ENCODE measurements around the gene DUSP11. TPM values are rescaled to one million over a fixed set of nuclear protein-coding genes. Genes with fewer than 3 reads are reported as not detected.

Gene DUSP11
- total RNA-seq, 3 donors from 2014 or later (not counting 1 experiment from before 2014, with no cell fraction given) = 45.7 to 50.2 (median 46.6) TPM

DNA sequence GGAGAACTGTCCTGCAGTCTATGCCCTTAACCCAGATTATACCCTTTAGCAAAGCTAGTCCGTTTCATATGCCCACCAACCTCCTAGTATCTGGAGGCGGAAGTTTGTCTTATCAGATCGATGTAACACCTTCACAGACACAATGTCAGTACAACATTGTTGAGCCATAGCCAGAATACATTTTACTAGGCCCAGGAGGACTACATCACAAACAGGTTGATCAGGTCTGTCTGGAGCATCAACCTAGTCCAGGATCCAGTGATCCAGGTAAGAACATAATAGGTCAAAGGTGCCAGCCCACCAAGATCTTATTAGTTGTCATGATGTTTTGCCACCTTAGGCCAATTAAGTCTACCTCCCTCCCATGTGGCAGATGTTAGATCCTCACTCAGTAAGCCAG lies 40.8 kb downstream of the DUSP11 start:
- ATAC-seq (no peak), DNase-seq (no peak)
- TF ChIP-seq, protein P1, sequence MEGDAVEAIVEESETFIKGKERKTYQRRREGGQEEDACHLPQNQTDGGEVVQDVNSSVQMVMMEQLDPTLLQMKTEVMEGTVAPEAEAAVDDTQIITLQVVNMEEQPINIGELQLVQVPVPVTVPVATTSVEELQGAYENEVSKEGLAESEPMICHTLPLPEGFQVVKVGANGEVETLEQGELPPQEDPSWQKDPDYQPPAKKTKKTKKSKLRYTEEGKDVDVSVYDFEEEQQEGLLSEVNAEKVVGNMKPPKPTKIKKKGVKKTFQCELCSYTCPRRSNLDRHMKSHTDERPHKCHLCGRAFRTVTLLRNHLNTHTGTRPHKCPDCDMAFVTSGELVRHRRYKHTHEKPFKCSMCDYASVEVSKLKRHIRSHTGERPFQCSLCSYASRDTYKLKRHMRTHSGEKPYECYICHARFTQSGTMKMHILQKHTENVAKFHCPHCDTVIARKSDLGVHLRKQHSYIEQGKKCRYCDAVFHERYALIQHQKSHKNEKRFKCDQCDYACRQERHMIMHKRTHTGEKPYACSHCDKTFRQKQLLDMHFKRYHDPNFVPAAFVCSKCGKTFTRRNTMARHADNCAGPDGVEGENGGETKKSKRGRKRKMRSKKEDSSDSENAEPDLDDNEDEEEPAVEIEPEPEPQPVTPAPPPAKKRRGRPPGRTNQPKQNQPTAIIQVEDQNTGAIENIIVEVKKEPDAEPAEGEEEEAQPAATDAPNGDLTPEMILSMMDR (IDR thresholded peaks at IDR 0.05) = no peak
- peak overlapping the region; percentile 61 for H3K4me3 Mint-ChIP-seq
- Histone ChIP-seq H3K27ac (ENCODE audit: low read length) (no peak overlapping the region), H3K4me1 (ENCODE audit: control insufficient read depth, insufficient read depth, low read length) (peaks cover 13% of the 10 kb centered on the region), H3K36me3 (ENCODE audit: control insufficient read depth, insufficient read depth, low read length) (peaks cover 2% of the 10 kb centered on the region), H3K27me3 (ENCODE audit: control insufficient read depth, insufficient read depth, low read length) (no peaks in the 10 kb centered on the region), H3K9me3 (ENCODE audit: control insufficient read depth, insufficient read depth, low read length) (no peaks in the 10 kb centered on the region), H3K4me3 (ENCODE audit: low read length) (no peak overlapping the region)
- H3K4me1 Mint-ChIP-seq = peaks cover 18 to 20% of the 10 kb centered on the region in 2 donors
- no peaks in the 10 kb centered on the region for H3K36me3 Mint-ChIP-seq
- intact Hi-C loops (cut with micrococcal nuclease) = loop anchor here (5.0 kb wide), 1 partner anchor 718 kb away; the partner anchor contains the start of genes INO80B and WBP1
- 98% methylated on average over 3 of the region's 3 CpGs for WGBS (ENCODE audit: insufficient coverage)
- no peaks in the 10 kb centered on the region for H3K9me3 Mint-ChIP-seq
- H3K27ac Mint-ChIP-seq = no peak overlapping the region
- H3K27me3 Mint-ChIP-seq (ENCODE audit: low read depth in 2 of 2) = no peaks in the 10 kb centered on the region

DNA sequence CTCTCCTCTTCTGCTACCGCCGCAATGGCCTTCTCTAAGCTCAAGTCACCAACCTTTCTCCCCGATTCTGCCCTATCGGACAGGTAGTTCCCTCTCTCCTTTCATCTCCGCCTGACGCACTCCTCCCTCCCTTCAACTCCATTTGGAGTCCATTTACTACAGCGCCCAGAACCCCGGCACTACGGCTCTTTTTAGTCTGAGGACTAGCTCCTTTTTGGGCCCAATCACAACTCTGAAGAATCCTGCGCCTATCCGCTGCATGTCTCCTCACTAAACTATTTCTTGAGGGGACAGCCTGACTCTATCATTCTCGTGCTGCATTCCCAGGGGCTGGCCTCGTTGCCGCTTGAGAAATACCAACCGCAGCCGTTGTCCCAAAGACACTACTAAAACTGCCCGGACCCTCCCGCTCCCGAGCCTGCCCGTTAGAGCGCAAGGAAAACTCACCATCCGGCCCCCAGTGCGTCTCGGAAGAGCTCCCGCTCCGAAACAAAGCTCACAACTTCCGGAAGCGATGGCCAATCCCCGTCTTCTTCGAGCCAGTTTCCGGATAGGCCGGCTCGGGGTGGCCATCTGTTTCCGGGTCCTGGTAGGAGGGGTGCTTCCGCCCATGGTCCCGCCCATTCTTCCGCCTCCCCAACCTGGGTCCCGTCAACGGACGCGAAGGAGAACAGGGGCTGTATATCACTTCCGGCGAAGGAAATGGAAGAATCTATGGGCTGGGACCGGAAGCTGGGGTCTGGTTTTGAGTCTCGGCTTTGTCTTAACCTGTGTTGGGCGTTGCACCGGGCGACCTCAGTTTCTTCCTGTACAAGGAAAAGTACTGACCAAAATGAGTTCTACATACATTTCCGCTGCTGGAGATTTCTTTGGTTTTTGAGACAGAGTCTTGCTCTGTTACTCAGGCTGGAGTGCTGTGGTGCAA lies 42.8 kb downstream of the DUSP11 start, which contains the start of gene TPRKB:
Gene TPRKB (minus strand): TSS at position 491 of the 925 bp plus-strand sequence. CDS start 2,776 bp downstream, outside the sequence.
- Histone ChIP-seq H3K4me1 (ENCODE audit: control insufficient read depth, insufficient read depth, low read length) (peaks cover 13% of the 10 kb centered on the region), H3K4me3 (ENCODE audit: low read length) (peak within 1 kb of the TSS; percentile 62), H3K27me3 (ENCODE audit: control insufficient read depth, insufficient read depth, low read length) (no peaks in the 10 kb centered on the region), H3K36me3 (ENCODE audit: control insufficient read depth, insufficient read depth, low read length) (peaks cover 11% of the 10 kb centered on the region), H3K27ac (ENCODE audit: low read length) (peak within 1 kb of the TSS; percentile 68), H3K9me3 (ENCODE audit: control insufficient read depth, insufficient read depth, low read length) (no peaks in the 10 kb centered on the region)
- peak; percentile 87 to 97 for DNase-seq
- under 1% methylated on average over 49 of the region's 49 CpGs for WGBS (ENCODE audit: insufficient coverage)
- Mint-ChIP-seq H3K4me1 (peaks cover 18 to 20% of the 10 kb centered on the region in 2 donors), H3K27me3 (ENCODE audit: low read depth in 2 of 2) (no peaks in the 10 kb centered on the region), H3K36me3 (no peaks in the 10 kb centered on the region), H3K9me3 (no peaks in the 10 kb centered on the region), H3K4me3 (peak within 1 kb of the TSS; percentile 96), H3K27ac (peak within 1 kb of the TSS; percentile 85 to 90)
- ATAC-seq = peak; percentile 98 to 99 (median 99)
- intact Hi-C loops (cut with micrococcal nuclease) = loop anchor here (5.0 kb wide), 1 partner anchor 720 kb away; the partner anchor contains the start of genes INO80B and WBP1
- TF ChIP-seq, protein P1 (IDR thresholded peaks at IDR 0.05) = no peak

DNA sequence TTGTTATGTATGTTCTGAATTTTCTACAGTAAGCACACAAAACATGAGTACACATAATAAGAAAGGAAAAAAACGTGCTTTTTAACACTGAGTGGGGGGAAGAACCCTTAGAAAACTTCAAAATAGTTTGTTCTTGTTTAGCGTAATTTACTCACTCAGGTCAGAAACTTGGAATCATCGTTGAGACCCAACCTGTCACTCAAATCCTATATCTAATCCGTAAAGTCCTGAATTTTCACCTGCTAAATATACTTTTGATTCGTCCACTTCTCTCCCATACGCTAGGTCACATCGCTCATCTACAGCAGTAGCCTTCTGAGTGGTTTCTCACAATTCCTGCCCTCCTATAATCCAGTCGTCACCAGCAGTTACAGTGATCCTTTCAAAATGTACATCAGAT lies 43.5 kb downstream of the DUSP11 start:
- 9% methylated on average over 7 of the region's 8 CpGs for WGBS (ENCODE audit: insufficient coverage)
- Histone ChIP-seq H3K9me3 (ENCODE audit: control insufficient read depth, insufficient read depth, low read length) (no peaks in the 10 kb centered on the region), H3K27ac (ENCODE audit: low read length) (peak overlapping the region; percentile 40), H3K4me3 (ENCODE audit: low read length) (peak overlapping the region; percentile 62), H3K27me3 (ENCODE audit: control insufficient read depth, insufficient read depth, low read length) (no peaks in the 10 kb centered on the region), H3K36me3 (ENCODE audit: control insufficient read depth, insufficient read depth, low read length) (peaks cover 19% of the 10 kb centered on the region), H3K4me1 (ENCODE audit: control insufficient read depth, insufficient read depth, low read length) (peaks cover 13% of the 10 kb centered on the region)
- intact Hi-C loops (cut with micrococcal nuclease) = loop anchor here (5.0 kb wide), 1 partner anchor 721 kb away; the partner anchor contains the start of genes INO80B and WBP1
- no peak for ATAC-seq
- Mint-ChIP-seq H3K27ac (peak overlapping the region; percentile 85 to 90), H3K36me3 (no peaks in the 10 kb centered on the region), H3K4me3 (peak overlapping the region; percentile 96), H3K9me3 (no peaks in the 10 kb centered on the region), H3K27me3 (ENCODE audit: low read depth in 2 of 2) (no peaks in the 10 kb centered on the region), H3K4me1 (peaks cover 18 to 20% of the 10 kb centered on the region in 2 donors)
- no peak for DNase-seq
- TF ChIP-seq, protein P1 (IDR thresholded peaks at IDR 0.05) = no peak
